HG03378 (cell line): ENCODE data around the gene TMEM81.

Experiments used
- ATAC-seq: cut with Tn5 transposase; IDR thresholded peaks from one replicate; pipeline ENCODE4 v1.9.1; 2021; ENCODE audit warnings: mild to moderate bottlenecking, moderate library complexity; ENCODE audit not compliant: unreplicated experiment

TMEM81 gene

DNA sequence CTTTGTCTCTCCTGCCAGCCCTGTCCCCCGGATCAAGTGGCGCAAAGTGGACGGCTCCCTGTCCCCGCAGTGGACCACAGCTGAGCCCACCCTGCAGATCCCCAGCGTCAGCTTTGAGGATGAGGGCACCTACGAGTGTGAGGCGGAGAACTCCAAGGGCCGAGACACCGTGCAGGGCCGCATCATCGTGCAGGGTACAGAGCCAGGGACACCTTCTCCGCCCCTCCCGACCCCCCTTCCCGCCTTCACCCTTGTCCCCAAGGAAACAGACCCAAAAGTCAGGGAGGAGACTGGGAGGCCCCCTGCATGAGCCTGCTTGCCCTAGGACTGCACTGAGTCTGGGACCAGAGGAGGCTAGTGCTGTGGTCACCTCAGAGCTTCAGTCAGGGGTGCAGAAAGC, 23.0 kb downstream of the TMEM81 start:
- ATAC-seq, result no peak

- no peak for ATAC-seq
Measured at GRCh38 chr1:205060746-205061145, 23.5 kb downstream of the TMEM81 start.

DNA sequence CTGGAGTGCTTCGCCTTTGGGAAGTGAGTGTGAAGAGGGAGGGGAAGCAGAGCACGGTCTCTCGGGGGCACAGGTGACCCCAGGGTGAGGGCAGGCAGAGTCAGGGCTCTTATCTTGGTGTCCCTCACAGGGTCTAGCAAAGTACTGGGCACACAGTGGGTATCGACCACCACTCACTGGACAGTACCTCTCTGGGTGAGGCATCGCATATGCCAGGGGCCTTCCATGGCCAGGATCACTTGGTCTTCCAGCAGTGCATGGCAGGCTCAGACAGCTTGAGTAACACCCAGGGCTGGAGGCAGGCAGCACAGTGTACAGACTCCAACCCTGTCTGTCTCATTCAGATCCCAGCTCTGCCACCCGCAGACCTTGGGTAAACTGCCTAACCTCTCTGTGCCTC, 24.6 kb downstream of the TMEM81 start:
- no peak for ATAC-seq

GRCh38 chr1:205058853-205059252, 25.4 kb downstream of the TMEM81 start:
- no peak for ATAC-seq

DNA sequence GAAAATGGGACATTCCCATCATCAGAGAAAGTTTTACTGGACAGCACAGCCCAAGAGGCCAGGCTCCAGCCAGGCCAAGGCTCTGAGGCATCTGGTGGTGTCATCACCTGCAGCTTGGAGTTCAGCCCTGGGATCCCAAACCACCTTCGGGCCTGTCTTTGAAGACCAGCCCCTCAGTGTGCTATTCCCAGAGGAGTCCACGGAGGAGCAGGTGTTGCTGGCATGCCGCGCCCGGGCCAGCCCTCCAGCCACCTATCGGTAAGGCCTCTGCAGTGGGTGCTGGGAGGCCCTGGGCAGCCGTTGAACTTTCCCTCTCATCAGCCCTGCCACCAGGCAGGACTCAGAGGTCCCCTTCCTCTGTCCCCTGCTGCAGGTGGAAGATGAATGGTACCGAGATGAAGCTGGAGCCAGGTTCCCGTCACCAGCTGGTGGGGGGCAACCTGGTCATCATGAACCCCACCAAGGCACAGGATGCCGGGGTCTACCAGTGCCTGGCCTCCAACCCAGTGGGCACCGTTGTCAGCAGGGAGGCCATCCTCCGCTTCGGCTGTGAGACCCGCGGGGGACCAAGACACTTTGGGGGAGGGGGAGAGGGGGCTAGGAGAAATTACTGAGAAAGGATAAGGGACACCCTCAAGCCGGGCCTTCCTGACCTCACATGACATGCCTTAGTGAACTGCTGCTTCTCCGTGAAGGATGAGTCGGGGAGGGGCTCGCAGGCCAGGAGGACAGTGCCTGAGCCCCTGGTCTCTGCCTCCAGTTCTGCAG, 26.3 kb downstream of the TMEM81 start:
- ATAC-seq, result no peak

- no peak for ATAC-seq
Measured at GRCh38 chr1:205056956-205057568, 27.2 kb downstream of the TMEM81 start.

GRCh38 chr1:205056188-205056611, 28.1 kb downstream of the TMEM81 start:
- ATAC-seq, result no peak

- no peak for ATAC-seq
Measured at GRCh38 chr1:205054013-205054412, 30.2 kb downstream of the TMEM81 start.

- no peak for ATAC-seq
Measured at GRCh38 chr1:205053296-205053695, 31.0 kb downstream of the TMEM81 start.

- ATAC-seq, result no peak
Measured at GRCh38 chr1:205052690-205053089, 31.6 kb downstream of the TMEM81 start.

DNA sequence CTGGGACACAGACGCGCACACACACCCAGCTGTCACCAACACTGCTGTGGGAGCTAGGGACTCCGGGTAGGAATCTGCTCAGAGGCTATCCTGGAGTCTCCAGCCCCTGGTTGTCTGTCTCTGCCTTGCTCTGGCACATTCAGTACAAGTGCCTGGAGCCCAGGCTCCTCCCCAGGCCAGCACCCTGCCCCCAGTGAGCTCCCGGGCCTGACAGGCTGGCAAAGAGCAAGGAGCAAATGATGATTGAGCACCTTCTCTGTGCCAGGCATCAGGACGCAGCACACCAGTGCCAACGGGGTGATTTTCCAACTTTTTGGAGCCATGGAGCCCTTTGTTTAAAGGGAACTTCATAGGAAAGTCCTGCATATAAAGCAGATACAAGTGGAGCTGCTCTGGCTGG, 34.8 kb downstream of the TMEM81 start:
- ATAC-seq, result no peak

- ATAC-seq, result no peak
Measured at GRCh38 chr1:205048382-205048781, 35.9 kb downstream of the TMEM81 start.

- ATAC-seq, result no peak
Measured at GRCh38 chr1:205047764-205048231, 36.5 kb downstream of the TMEM81 start.

GRCh38 chr1:205046870-205047269, 37.4 kb downstream of the TMEM81 start:
- ATAC-seq, result no peak

DNA sequence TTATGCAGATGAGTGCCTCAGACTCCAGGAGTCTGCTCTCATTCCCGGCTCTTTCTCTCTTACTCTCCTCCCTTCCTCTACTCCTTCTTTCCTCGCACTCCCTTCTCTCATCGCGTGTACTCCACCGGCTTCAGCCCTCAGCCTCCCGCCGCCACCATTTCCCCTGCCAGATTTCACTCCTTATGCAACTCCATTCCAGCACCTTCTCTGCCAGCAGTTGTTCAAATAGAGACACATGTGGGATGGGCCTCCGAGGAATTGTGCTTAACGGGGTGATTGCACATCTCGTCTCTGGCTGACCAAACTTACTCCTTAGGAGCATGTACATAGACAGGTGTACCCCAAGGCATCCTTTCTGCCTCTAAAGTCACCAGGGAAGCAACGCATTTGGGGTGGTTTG, 39.1 kb downstream of the TMEM81 start:
- no peak for ATAC-seq

DNA sequence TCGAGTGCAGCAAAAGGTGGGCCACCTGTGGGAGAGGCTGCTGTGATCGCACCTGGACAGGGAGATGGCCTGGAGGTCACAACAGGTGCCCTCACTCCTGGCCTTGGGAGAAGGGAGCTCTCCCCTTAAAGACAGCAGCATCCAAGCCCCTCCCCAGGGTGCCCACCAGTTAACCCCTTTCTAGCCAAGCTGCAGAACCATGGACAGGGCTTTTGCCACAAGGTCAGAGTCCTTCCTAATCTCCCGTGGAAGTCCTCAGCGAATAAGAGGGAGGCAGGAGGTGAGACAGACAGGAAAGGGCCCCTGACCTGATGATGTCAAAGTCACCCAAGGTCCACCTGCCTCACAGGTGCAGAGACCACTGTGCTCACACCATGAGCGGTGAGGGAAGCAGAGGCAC, 39.5 kb downstream of the TMEM81 start:
- no peak for ATAC-seq

GRCh38 chr1:205043866-205044265, 40.4 kb downstream of the TMEM81 start:
- no peak for ATAC-seq

- no peak for ATAC-seq
Measured at GRCh38 chr1:205042911-205043806, 41.1 kb downstream of the TMEM81 start, which contains the start of gene CNTN2. CNTN2 (plus strand) TSS chr1:205043212; CDS start chr1:205053186, 9,974 bp downstream.

DNA sequence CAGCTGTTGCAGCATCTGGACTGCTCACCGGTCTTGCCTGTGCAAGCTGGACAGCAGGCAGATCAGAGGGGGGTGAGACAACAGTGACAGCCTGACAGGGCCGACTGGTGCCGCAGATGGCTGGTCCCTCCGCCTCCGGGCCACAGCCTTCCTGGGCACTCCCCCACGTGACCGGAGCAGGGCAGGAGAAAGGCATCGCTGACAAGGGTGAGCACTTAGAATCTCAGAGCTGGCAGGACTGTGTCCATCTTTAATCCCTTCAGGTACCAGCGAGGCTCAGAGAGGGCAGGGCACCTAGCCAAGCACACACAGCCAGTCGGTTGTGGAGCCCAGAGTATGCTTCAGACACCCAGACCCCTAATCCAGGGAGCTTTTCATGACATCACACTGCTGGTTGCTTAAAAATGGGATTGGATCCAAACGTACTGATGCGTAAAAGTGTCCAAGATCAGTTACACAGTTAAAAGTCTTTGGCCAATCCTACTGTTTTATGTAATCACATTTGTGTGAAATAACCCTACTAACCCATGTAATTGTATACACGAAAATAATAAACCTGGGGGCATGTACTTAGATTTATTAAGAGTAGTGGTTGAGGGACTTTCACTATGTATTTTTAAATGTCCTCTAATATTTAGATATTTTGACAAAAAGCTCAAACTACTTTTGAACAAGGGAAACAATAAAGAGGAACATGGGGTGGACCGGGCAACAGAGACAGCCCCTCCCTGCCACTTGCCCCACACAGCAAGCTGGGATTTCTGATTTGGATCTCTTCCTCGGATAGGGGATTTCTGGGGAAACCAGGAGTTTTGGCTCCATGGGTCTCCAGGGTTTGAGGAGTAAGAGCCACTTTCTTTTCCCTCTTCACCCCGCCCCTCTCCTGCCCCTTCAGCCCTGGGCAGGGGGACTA, 42.0 kb downstream of the TMEM81 start:
- no peak for ATAC-seq

DNA sequence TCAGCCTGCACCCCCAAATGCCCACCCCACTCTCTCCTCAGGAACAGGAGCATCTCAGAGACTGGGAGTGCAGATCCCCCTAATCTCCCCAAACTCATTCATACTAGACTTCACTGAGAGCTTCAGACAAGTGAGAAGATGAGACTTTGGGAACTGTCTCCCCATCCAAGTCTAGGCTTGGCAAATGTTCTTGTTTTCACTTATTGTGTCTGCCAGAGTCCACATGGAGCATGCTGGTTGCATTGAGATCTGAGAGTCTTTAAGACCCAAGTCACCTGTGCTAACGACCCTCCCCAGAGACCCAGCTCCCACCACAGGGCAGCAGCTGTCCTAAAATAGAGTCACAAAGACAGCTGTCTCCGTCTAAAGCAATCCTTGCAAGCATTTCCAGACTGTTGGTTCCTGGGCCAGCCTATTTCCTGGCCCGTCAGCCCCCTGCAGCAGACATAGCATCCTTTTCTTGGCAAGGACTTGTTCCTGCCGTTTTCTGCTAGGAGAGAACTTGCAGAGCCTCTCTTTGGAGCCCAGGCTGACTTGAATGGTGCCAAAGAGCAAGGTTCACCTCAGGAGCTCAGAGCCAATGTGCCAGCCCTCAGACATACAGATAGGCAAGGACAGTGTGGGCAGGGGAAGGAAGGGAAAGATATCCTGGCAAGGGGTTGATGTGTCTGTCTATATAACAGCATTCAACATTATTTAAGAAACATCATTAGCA, 43.1 kb downstream of the TMEM81 start:
- ATAC-seq, result no peak
